Kidney (tissue), 14 donors: Measurements from ENCODE around the gene APLNR. TPM values are rescaled to one million over a fixed set of nuclear protein-coding genes. Genes with fewer than 3 reads are reported as not detected.

Experiments
- DNase-seq, 5 donors: peaks; one replicate each; pipeline ENCODE4 v3.0.0-alpha.2; 2013 to 2020
- FAIRE-seq: peaks from 2 replicates; lab custom pipeline; 2012; peaks lifted over from hg19 to GRCh38; lab: Jason Lieb, UNC
- H3K27ac ChIP-seq, 2 donors: one replicate each; pipeline ENCODE4 v1.7.0; 2013; ENCODE audit warnings: low read depth in 2 of 2, low read length in 2 of 2, inconsistent platforms in 1 of 2
- H3K27me3 ChIP-seq: one replicate; pipeline ENCODE4 v1.7.1; 2013; ENCODE audit warnings: low read length, inconsistent platforms; ENCODE audit not compliant: control insufficient read depth, insufficient read depth
- H3K36me3 ChIP-seq, 3 donors: one replicate each; pipeline versions ENCODE4 v1.7.0 to v1.7.1; 2013; ENCODE audit warnings: low read length in 3 of 3, control low read depth in 1 of 3, inconsistent platforms in 1 of 3; ENCODE audit not compliant: insufficient read depth in 3 of 3, control insufficient read depth in 2 of 3
- H3K4me1 ChIP-seq, 3 donors: one replicate each; pipeline versions ENCODE4 v1.7.0 to v1.7.1; 2013; ENCODE audit warnings: low read length in 3 of 3, inconsistent platforms in 1 of 3, low read depth in 1 of 3; ENCODE audit not compliant: control insufficient read depth in 2 of 3, insufficient read depth in 2 of 3
- H3K4me3 ChIP-seq, 3 donors: one replicate each; pipeline versions ENCODE4 v1.7.0 to v1.8.1; 2013; ENCODE audit warnings: low read length in 3 of 3, control low read depth in 1 of 3, inconsistent platforms in 1 of 3
- H3K9ac ChIP-seq, 3 donors: one replicate each; pipeline versions ENCODE4 v1.7.0 to v1.7.1; 2013; ENCODE audit warnings: low read length in 3 of 3, control low read depth in 1 of 3, inconsistent platforms in 1 of 3
- H3K9me3 ChIP-seq, 3 donors: one replicate each; pipeline versions ENCODE4 v1.7.0 to v1.7.1; 2013; ENCODE audit warnings: low read length in 3 of 3, control low read depth in 1 of 3, inconsistent platforms in 1 of 3; ENCODE audit not compliant: control insufficient read depth in 2 of 3, insufficient read depth in 1 of 3
- CTCF ChIP-seq: IDR thresholded peaks from 3 replicates; pipeline ENCODE4 v1.5.1; 2012; ENCODE audit warnings: mild to moderate bottlenecking, moderate library complexity, borderline replicate concordance; ENCODE audit not compliant: insufficient read depth; ENCODE audit errors: extremely low read depth
- intact Hi-C: fragments of 100-400 bp; cut with DNase I; formaldehyde crosslinking; loops from one replicate; pipeline ENCODE4 v1.11.1; 2022
- polyA plus RNA-seq: library from polyadenylated mRNA; stranded (reverse); fragments of 350-450 nt; fragmentation: Illumina TruSeq; extraction: RNeasy Lipid Tissue Mini Kit (QIAGEN cat#74804); gene quantifications from one replicate; pipeline ENCODE4 v1.2.3, GENCODE V29; 2014; ENCODE audit warnings: low read depth, low replicate concordance; ENCODE audit not compliant: insufficient read depth
- total RNA-seq: library from RNA; stranded (reverse); fragmentation: NEBNext Ultra II Directional; extraction: Animal tissue kit (Norgen Biotek cat#: 25700); gene quantifications from one replicate; pipeline ENCODE4 v1.2.1, GENCODE V29; 2021
- donor health status: control.
- donor health status: control.
- donor health status: control.
- donor health status: control.
- donor health status: control.
- donor health status: DM: yes; HTN: yes; CAD: no.
- donor health status: Normal renal cell carcinoma (clear cell type).

The APLNR gene
- total and polyA plus RNA-seq, 2 donors from 2014 or later: 5.3 to 16.6 TPM

DNA sequence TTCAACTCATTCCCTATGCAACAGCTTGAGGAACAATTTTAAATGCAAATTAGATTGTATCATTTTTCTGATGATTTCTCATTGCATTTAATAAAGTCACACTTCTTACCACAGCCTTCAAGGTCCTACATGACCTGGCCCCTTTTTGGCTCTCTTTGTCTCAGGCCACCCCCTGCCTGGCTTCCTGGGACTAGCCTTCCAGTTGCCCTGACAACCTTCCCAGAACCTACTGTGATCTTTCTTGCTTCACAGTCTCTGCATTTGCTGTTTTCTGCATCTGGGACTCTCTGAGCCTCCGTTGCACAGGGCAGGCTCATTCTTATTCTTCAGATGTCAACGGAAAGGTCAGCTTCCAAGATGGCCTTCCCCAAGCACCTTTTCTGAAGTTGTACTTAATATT, 12.9 kb downstream of the APLNR start:
- no peak for FAIRE-seq
- intact Hi-C loops: no loop called here
- DNase-seq: no peak
- no peaks in the 10 kb centered on the region for H3K4me1 ChIP-seq
- H3K9me3 ChIP-seq: no peaks in the 10 kb centered on the region
- no peak overlapping the region for H3K9ac ChIP-seq
- H3K36me3 ChIP-seq: no peaks in the 10 kb centered on the region
- TF ChIP-seq CTCF: no peak
- no peaks in the 10 kb centered on the region for H3K27me3 ChIP-seq
- H3K4me3 ChIP-seq: no peak overlapping the region
- no peak overlapping the region for H3K27ac ChIP-seq

GRCh38 chr11:57223601-57224000, 13.4 kb downstream of the APLNR start:
- intact Hi-C loops: no loop called here
- FAIRE-seq: no peak
- H3K27ac ChIP-seq: no peak overlapping the region

DNA sequence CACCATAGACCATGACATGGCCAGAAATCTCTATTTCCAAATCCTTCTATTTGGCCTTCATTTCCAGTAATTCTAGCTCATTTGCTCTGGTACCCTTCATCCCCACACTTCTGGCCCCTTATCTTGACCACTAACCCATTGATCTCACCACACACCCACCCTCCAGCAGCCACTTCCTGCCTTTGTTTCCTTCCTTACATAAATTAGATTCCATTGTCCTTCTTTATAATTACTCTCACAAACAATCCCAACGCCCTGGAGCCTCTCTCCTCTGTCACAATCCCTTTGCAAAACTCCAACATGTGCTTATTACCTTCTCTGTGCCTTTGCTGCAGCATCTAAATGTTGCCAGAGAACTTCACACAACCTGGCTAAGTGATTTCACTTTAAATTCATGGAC, 14.8 kb downstream of the APLNR start:
- no peaks in the 10 kb centered on the region for H3K4me1 ChIP-seq
- no peaks in the 10 kb centered on the region for H3K27me3 ChIP-seq
- no peak overlapping the region for H3K9ac ChIP-seq
- H3K27ac ChIP-seq: no peak overlapping the region
- H3K9me3 ChIP-seq: no peaks in the 10 kb centered on the region
- intact Hi-C loops: no loop called here
- H3K36me3 ChIP-seq: no peaks in the 10 kb centered on the region
- DNase-seq: no peak
- no peak overlapping the region for H3K4me3 ChIP-seq
- TF ChIP-seq CTCF: no peak
- FAIRE-seq: no peak

More at GRCh38 chr11:57223601-57224000, 13.4 kb downstream of the APLNR start:
- DNase-seq: no peak
- no peaks in the 10 kb centered on the region for H3K4me1 ChIP-seq
- H3K36me3 ChIP-seq: no peaks in the 10 kb centered on the region
- no peaks in the 10 kb centered on the region for H3K27me3 ChIP-seq
- H3K4me3 ChIP-seq: no peak overlapping the region
- H3K9me3 ChIP-seq: no peaks in the 10 kb centered on the region
- TF ChIP-seq CTCF: no peak
- H3K9ac ChIP-seq: no peak overlapping the region

GRCh38 chr11:57219021-57219627, 17.9 kb downstream of the APLNR start:
- intact Hi-C loops: no loop called here
- FAIRE-seq (no peak), DNase-seq (no peak)
- Histone ChIP-seq H3K9ac (no peak overlapping the region), H3K4me3 (no peak overlapping the region), H3K36me3 (no peaks in the 10 kb centered on the region), H3K4me1 (peaks cover 0 to 3% (median 0%) of the 10 kb centered on the region in 3 donors), H3K27me3 (no peaks in the 10 kb centered on the region), H3K9me3 (no peaks in the 10 kb centered on the region), H3K27ac (no peak overlapping the region)
- TF ChIP-seq CTCF: no peak
